Smooth muscle cell (in vitro differentiated cells): ENCODE results near the gene THSD7B. TPM values are rescaled to one million over a fixed set of nuclear protein-coding genes. Genes with fewer than 3 reads are reported as not detected.

Source experiments
- DNase-seq: peaks from one replicate; lab custom pipeline; 2025; ENCODE audit not compliant: unreplicated experiment; lab: John Stamatoyannopoulos, UW
- H2AFZ ChIP-seq: fragments of 200-600 bp; sonication (generic); 2 replicates; pipeline ENCODE4 v1.6.0; 2016; ENCODE audit warnings: antibody characterized with exemption, low read depth, mild to moderate bottlenecking
- H3F3A ChIP-seq: fragments of 200-600 bp; sonication (generic); 2 replicates; pipeline ENCODE4 v1.6.0; 2017; ENCODE audit warnings: antibody characterized with exemption, low read depth
- H3K27ac ChIP-seq: fragments of 200-600 bp; sonication (generic); 2 replicates; pipeline ENCODE4 v1.5.1; 2016; ENCODE audit warnings: low read depth, mild to moderate bottlenecking
- H3K27me3 ChIP-seq: fragments of 200-600 bp; sonication (generic); 2 replicates; pipeline ENCODE4 v1.6.1; 2016; ENCODE audit warnings: low read depth, mild to moderate bottlenecking
- H3K36me3 ChIP-seq: fragments of 200-600 bp; sonication (generic); 2 replicates; pipeline ENCODE4 v1.5.1; 2016; ENCODE audit warnings: low read depth
- H3K4me1 ChIP-seq: fragments of 200-600 bp; sonication (generic); 2 replicates; pipeline ENCODE4 v1.5.1; 2016; ENCODE audit warnings: low read depth
- H3K4me2 ChIP-seq: fragments of 200-600 bp; sonication (generic); 2 replicates; pipeline ENCODE4 v1.6.0; 2016; ENCODE audit warnings: mild to moderate bottlenecking
- H3K4me3 ChIP-seq: fragments of 200-600 bp; sonication (generic); 2 replicates; pipeline ENCODE4 v1.5.1; 2016; ENCODE audit warnings: mild to moderate bottlenecking
- H3K79me2 ChIP-seq: fragments of 200-600 bp; sonication (generic); 2 replicates; pipeline ENCODE4 v1.6.0; 2016; ENCODE audit warnings: low read depth, mild to moderate bottlenecking
- H3K9ac ChIP-seq: fragments of 200-600 bp; sonication (generic); 2 replicates; pipeline ENCODE4 v1.6.0; 2016; ENCODE audit warnings: low read depth
- H3K9me3 ChIP-seq: fragments of 200-600 bp; sonication (generic); replicated peaks from 2 replicates; pipeline ENCODE4 v1.5.1; 2016; ENCODE audit warnings: low read depth
- H4K20me1 ChIP-seq: fragments of 200-600 bp; sonication (generic); 2 replicates; pipeline ENCODE4 v1.6.0; 2016; ENCODE audit warnings: low read depth
- WGBS: methylation state at CpG from one replicate; pipeline ENCODE4 v1.1.7; 2016; ENCODE audit warnings: low lambda C conversion rate; 5-methylcytosine and 5-hydroxymethylcytosine counted together
- polyA plus RNA-seq: library from polyadenylated mRNA; unstranded; fragments of >200 nt; fragmentation: Nextera tagmentation; extraction: Ambion mirVana; gene quantifications from 2 replicates; pipeline ENCODE4 v1.2.1, GENCODE V29; 2016
- total RNA-seq: library from RNA; depleted of rRNA; stranded (reverse); fragments of >200 nt; gene quantifications from 2 replicates; pipeline ENCODE4 v1.2.3, GENCODE V29; 2014
- TF ChIP-seq, protein P1 (sequence below): fragments of 200-600 bp; sonication (generic); IDR thresholded peaks from 2 replicates; pipeline ENCODE4 v1.5.1; 2017; ENCODE audit warnings: borderline replicate concordance, mild to moderate bottlenecking, antibody characterized with exemption; ENCODE audit not compliant: insufficient read depth, poor library complexity, severe bottlenecking

Gene THSD7B
- total and polyA plus RNA-seq, 2 experiments from 2014 or later = not detected

DNA sequence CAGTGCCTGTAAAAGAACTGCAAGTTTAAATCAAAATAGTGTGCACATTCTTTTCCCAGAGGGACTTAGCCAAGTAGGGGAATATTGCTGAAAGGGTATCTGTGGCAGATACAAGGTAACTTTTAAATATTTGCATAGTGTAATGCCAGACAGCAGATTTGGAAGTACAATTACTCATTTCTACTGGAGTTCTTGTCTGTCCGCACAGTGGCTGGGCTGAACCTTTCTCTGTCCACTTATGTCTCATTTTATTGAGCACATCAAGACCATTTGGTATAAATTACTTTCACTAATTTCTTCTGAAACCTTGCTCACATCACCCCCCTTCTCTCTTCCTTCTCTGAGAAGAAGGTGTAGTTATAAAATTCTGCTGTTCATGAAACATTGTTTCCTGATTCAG, 271.3 kb downstream of the THSD7B start:
- H3K27ac ChIP-seq = no peak overlapping the region
- no peaks in the 10 kb centered on the region for H3K27me3 ChIP-seq
- no peak overlapping the region for H3K4me3 ChIP-seq
- H3K4me2 ChIP-seq = no peak overlapping the region
- H3K4me1 ChIP-seq = no peaks in the 10 kb centered on the region
- H3K9me3 ChIP-seq = no peaks in the 10 kb centered on the region
- H2AFZ ChIP-seq = no peak overlapping the region
- no peaks in the 10 kb centered on the region for H3K79me2 ChIP-seq
- 76% methylated on average over 1 of the region's 1 CpG for WGBS
- H4K20me1 ChIP-seq = no peaks in the 10 kb centered on the region
- TF ChIP-seq, protein P1, sequence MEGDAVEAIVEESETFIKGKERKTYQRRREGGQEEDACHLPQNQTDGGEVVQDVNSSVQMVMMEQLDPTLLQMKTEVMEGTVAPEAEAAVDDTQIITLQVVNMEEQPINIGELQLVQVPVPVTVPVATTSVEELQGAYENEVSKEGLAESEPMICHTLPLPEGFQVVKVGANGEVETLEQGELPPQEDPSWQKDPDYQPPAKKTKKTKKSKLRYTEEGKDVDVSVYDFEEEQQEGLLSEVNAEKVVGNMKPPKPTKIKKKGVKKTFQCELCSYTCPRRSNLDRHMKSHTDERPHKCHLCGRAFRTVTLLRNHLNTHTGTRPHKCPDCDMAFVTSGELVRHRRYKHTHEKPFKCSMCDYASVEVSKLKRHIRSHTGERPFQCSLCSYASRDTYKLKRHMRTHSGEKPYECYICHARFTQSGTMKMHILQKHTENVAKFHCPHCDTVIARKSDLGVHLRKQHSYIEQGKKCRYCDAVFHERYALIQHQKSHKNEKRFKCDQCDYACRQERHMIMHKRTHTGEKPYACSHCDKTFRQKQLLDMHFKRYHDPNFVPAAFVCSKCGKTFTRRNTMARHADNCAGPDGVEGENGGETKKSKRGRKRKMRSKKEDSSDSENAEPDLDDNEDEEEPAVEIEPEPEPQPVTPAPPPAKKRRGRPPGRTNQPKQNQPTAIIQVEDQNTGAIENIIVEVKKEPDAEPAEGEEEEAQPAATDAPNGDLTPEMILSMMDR = no peak
- H3F3A ChIP-seq = no peaks in the 10 kb centered on the region
- H3K9ac ChIP-seq = no peak overlapping the region
- H3K36me3 ChIP-seq = no peaks in the 10 kb centered on the region
- DNase-seq = no peak

DNA sequence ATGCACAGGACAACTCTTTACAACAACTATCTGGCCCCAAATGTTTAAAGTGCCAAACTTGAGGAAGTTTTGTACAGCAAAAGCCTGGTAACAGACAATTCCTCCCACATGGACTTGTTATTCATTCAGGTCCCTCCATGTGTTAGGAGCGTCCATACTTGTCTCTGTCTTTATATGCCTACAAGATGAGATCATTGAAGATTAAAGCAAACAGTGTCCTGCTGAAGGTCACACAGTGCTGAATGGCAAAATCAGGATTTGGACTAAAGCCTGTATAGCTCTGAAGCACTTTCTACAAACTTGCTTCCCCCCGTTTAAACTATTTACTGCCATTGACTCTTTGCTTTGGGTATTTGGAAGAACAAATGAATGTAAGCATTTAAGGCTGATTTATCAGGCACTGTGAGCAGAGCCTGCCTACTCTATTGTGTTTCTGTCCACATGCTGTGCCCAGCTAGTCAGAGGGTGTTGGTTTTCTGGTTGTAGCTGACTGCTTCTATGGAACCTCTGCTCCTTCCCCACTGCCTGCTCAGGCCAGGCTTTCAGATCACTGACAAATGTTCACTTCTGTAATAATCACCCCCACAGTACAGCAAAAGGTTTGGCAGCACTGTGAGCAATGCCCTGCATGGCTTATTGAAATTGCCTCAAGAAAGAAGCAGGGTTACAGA, 274.3 kb downstream of the THSD7B start:
- no peak for DNase-seq
- H3F3A ChIP-seq = no peaks in the 10 kb centered on the region
- 78% methylated on average over 2 of the region's 2 CpGs for WGBS
- no peak overlapping the region for H3K27ac ChIP-seq
- H3K36me3 ChIP-seq = no peaks in the 10 kb centered on the region
- H3K4me2 ChIP-seq = no peak overlapping the region
- TF ChIP-seq, protein P1 = no peak
- no peaks in the 10 kb centered on the region for H3K4me1 ChIP-seq
- no peaks in the 10 kb centered on the region for H3K27me3 ChIP-seq
- H3K9ac ChIP-seq = no peak overlapping the region
- H3K4me3 ChIP-seq = no peak overlapping the region
- H2AFZ ChIP-seq = no peak overlapping the region
- no peaks in the 10 kb centered on the region for H3K9me3 ChIP-seq
- no peaks in the 10 kb centered on the region for H3K79me2 ChIP-seq
- no peaks in the 10 kb centered on the region for H4K20me1 ChIP-seq

DNA sequence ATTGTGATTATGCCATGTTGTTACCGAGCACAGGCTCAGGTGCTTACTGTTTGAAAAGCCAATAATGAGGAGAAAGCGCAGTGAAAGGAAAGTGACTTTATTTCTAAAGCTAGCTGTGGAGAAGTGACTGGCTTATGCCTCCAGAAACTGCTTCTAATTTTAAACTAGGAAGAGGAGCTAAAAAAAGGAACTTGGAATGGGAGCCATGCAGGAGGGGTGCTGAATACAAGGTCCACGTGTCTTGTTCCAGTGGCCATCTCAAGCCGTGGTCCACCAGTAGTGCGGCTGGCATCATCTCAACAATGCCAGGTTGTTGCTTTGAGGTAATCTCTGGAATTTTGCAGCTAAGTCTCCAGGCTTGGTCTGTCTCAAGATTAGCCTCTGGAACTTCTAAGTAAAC, 282.0 kb downstream of the THSD7B start:
- Histone ChIP-seq H3K4me1 (no peaks in the 10 kb centered on the region), H3K4me2 (no peak overlapping the region), H4K20me1 (no peaks in the 10 kb centered on the region), H3K36me3 (no peaks in the 10 kb centered on the region), H3K27me3 (no peaks in the 10 kb centered on the region), H3K9ac (no peak overlapping the region), H3F3A (no peaks in the 10 kb centered on the region), H2AFZ (no peak overlapping the region), H3K4me3 (no peak overlapping the region), H3K79me2 (no peaks in the 10 kb centered on the region), H3K27ac (no peak overlapping the region), H3K9me3 (no peaks in the 10 kb centered on the region)
- WGBS = 84% methylated on average over 5 of the region's 5 CpGs
- TF ChIP-seq, protein P1 = no peak
- no peak for DNase-seq

- Histone ChIP-seq H3F3A (no peaks in the 10 kb centered on the region), H4K20me1 (no peaks in the 10 kb centered on the region), H2AFZ (no peak overlapping the region), H3K9me3 (no peaks in the 10 kb centered on the region), H3K4me1 (no peaks in the 10 kb centered on the region), H3K4me2 (no peak overlapping the region), H3K27me3 (no peaks in the 10 kb centered on the region), H3K4me3 (no peak overlapping the region), H3K9ac (no peak overlapping the region), H3K27ac (no peak overlapping the region), H3K36me3 (no peaks in the 10 kb centered on the region), H3K79me2 (no peaks in the 10 kb centered on the region)
- WGBS = 90% methylated on average over 5 of the region's 5 CpGs
- TF ChIP-seq, protein P1 = no peak
- no peak for DNase-seq
Measured at GRCh38 chr2:137048455-137048854, 283.1 kb downstream of the THSD7B start.
